Esophagus (tissue), 2 donors: ENCODE results near the gene ANKRD22. TPM values are rescaled to one million over a fixed set of nuclear protein-coding genes. Genes with fewer than 3 reads are reported as not detected.
A peak's percentile ranks its signal among the peaks of the same experiment; 100 is the strongest.
"Not testable (repeated sequence)": the region's sequence is repeated elsewhere in the genome, so short reads cannot be mapped to it uniquely, and the experiment has no call there.

Experiments
- H3K27ac ChIP-seq, 2 donors: one replicate each; pipeline ENCODE4 v1.5.1; 2013; ENCODE audit warnings: low read depth in 2 of 2, mild to moderate bottlenecking in 2 of 2, inconsistent platforms in 1 of 2, low read length in 1 of 2, moderate library complexity in 1 of 2
- H3K27me3 ChIP-seq, 2 donors: one replicate each; pipeline ENCODE4 v1.6.1; 2013; ENCODE audit warnings: low read length in 2 of 2, control low read depth in 1 of 2, mild to moderate bottlenecking in 1 of 2; ENCODE audit not compliant: insufficient read depth in 2 of 2, control insufficient read depth in 1 of 2
- H3K36me3 ChIP-seq, 2 donors: one replicate each; pipeline ENCODE4 v1.6.1; 2013; ENCODE audit warnings: low read length in 1 of 2; ENCODE audit not compliant: control insufficient read depth in 2 of 2, insufficient read depth in 2 of 2
- H3K4me1 ChIP-seq, 2 donors: one replicate each; pipeline ENCODE4 v1.6.1; 2013; ENCODE audit warnings: low read length in 1 of 2; ENCODE audit not compliant: control insufficient read depth in 2 of 2, insufficient read depth in 2 of 2
- H3K4me3 ChIP-seq, 2 donors: one replicate each; pipeline ENCODE4 v1.5.1; 2013; ENCODE audit warnings: low read length in 2 of 2, mild to moderate bottlenecking in 2 of 2, low read depth in 1 of 2, moderate library complexity in 1 of 2
- H3K9me3 ChIP-seq, 2 donors: one replicate each; pipeline ENCODE4 v1.6.1; 2013; ENCODE audit warnings: mild to moderate bottlenecking in 2 of 2, low read depth in 1 of 2, low read length in 1 of 2, moderate library complexity in 1 of 2; ENCODE audit not compliant: control insufficient read depth in 2 of 2, insufficient read depth in 1 of 2
- WGBS, 2 donors: extraction: QIAGEN DNeasy Blood & Tissue Kit; methylation state at CpG; one replicate each; pipeline ENCODE4 v1.1.7; 2013; 5-methylcytosine and 5-hydroxymethylcytosine counted together
- polyA plus RNA-seq, 2 donors: library from polyadenylated mRNA; stranded (reverse); fragments of 200-250 nt; gene quantifications; one replicate each; pipeline ENCODE4 v1.2.3, GENCODE V29; 2013
- donor health status: healthy with polysubstance abuse.
- donor health status: Bipolar disorder and iron deficiency.

ANKRD22 gene
- polyA plus RNA-seq, 2 donors = 31.5 to 46.0 TPM

GRCh38 chr10:88840881-88841280, 10.8 kb downstream of the ANKRD22 start:
- H3K4me1 ChIP-seq = peaks cover 0 to 3% of the 10 kb centered on the region in 2 donors
- no peaks in the 10 kb centered on the region for H3K9me3 ChIP-seq
- 86 to 91% methylated on average over 5 of the region's 5 CpGs for WGBS, 2 donors
- no peak overlapping the region for H3K4me3 ChIP-seq
- H3K27ac ChIP-seq = no peak overlapping the region
- no peaks in the 10 kb centered on the region for H3K36me3 ChIP-seq
- no peaks in the 10 kb centered on the region for H3K27me3 ChIP-seq

GRCh38 chr10:88840104-88840503, 11.5 kb downstream of the ANKRD22 start:
- H3K27me3 ChIP-seq = no peaks in the 10 kb centered on the region
- no peaks in the 10 kb centered on the region for H3K9me3 ChIP-seq
- WGBS, 2 donors = 81 to 90% methylated on average over 3 of the region's 3 CpGs
- H3K4me3 ChIP-seq = no peak overlapping the region
- no peaks in the 10 kb centered on the region for H3K36me3 ChIP-seq
- H3K27ac ChIP-seq = no peak overlapping the region
- peaks cover 0 to 3% of the 10 kb centered on the region in 2 donors for H3K4me1 ChIP-seq

- Histone ChIP-seq H3K27ac (peak overlapping the region in 1 of 2 donors; percentile 13), H3K27me3 (no peaks in the 10 kb centered on the region), H3K9me3 (no peaks in the 10 kb centered on the region), H3K4me3 (no peak overlapping the region), H3K36me3 (no peaks in the 10 kb centered on the region), H3K4me1 (peaks cover 0 to 3% of the 10 kb centered on the region in 2 donors)
- WGBS, 2 donors = 89 to 96% methylated on average over 5 of the region's 5 CpGs
Observed at GRCh38 chr10:88838766-88839350, 12.8 kb downstream of the ANKRD22 start.

GRCh38 chr10:88837632-88838031, 14.0 kb downstream of the ANKRD22 start:
- H3K36me3 ChIP-seq, H3K4me3 ChIP-seq, H3K9me3 ChIP-seq, H3K27ac ChIP-seq, H3K4me1 ChIP-seq, H3K27me3 ChIP-seq: not testable (repeated sequence)

GRCh38 chr10:88835910-88836221, 15.8 kb downstream of the ANKRD22 start:
- H3K36me3 ChIP-seq = no peaks in the 10 kb centered on the region
- H3K27ac ChIP-seq = no peak overlapping the region
- 14 to 21% methylated on average over 2 of the region's 2 CpGs for WGBS, 2 donors
- H3K27me3 ChIP-seq = no peaks in the 10 kb centered on the region
- H3K4me3 ChIP-seq = no peak overlapping the region
- peaks cover 0 to under 1% of the 10 kb centered on the region in 2 donors for H3K4me1 ChIP-seq
- H3K9me3 ChIP-seq = no peaks in the 10 kb centered on the region

- Histone ChIP-seq H3K4me1 (no peaks in the 10 kb centered on the region), H3K36me3 (no peaks in the 10 kb centered on the region), H3K27ac (no peak overlapping the region), H3K27me3 (no peaks in the 10 kb centered on the region), H3K4me3 (no peak overlapping the region), H3K9me3 (no peaks in the 10 kb centered on the region)
- WGBS, 2 donors = 16 to 18% methylated on average over 10 of the region's 10 CpGs
Observed at GRCh38 chr10:88835096-88835909, 16.3 kb downstream of the ANKRD22 start.

- 55% methylated on average over 2 of the region's 2 CpGs for WGBS, 2 donors
Observed at GRCh38 chr10:88833723-88834122, 17.9 kb downstream of the ANKRD22 start.

GRCh38 chr10:88833156-88833555, 18.5 kb downstream of the ANKRD22 start:
- H3K36me3 ChIP-seq = peaks cover 0 to 3% of the 10 kb centered on the region in 2 donors
- H3K27ac ChIP-seq = no peak overlapping the region
- H3K4me1 ChIP-seq = no peaks in the 10 kb centered on the region
- H3K27me3 ChIP-seq = no peaks in the 10 kb centered on the region
- 91 to 94% methylated on average over 2 of the region's 2 CpGs for WGBS, 2 donors
- no peaks in the 10 kb centered on the region for H3K9me3 ChIP-seq
- H3K4me3 ChIP-seq = no peak overlapping the region

More at GRCh38 chr10:88833723-88834122, 17.9 kb downstream of the ANKRD22 start:
- Histone ChIP-seq H3K36me3 (peaks cover 0 to 3% of the 10 kb centered on the region in 2 donors), H3K9me3 (no peaks in the 10 kb centered on the region), H3K4me3 (no peak overlapping the region), H3K27me3 (no peaks in the 10 kb centered on the region), H3K27ac (no peak overlapping the region), H3K4me1 (no peaks in the 10 kb centered on the region)

GRCh38 chr10:88832376-88832775, 19.3 kb downstream of the ANKRD22 start:
- no peaks in the 10 kb centered on the region for H3K4me1 ChIP-seq
- H3K36me3 ChIP-seq = peaks cover 0 to 3% of the 10 kb centered on the region in 2 donors
- H3K9me3 ChIP-seq = no peaks in the 10 kb centered on the region
- no peaks in the 10 kb centered on the region for H3K27me3 ChIP-seq
- H3K27ac ChIP-seq = no peak overlapping the region
- no peak overlapping the region for H3K4me3 ChIP-seq

- WGBS, 2 donors = 39 to 57% methylated on average over 8 of the region's 8 CpGs
- Histone ChIP-seq H3K9me3 (no peaks in the 10 kb centered on the region), H3K4me3 (no peak overlapping the region)
Observed at GRCh38 chr10:88831709-88832108, 19.9 kb downstream of the ANKRD22 start.

More at GRCh38 chr10:88831709-88832108, 19.9 kb downstream of the ANKRD22 start:
- Histone ChIP-seq H3K27me3 (no peaks in the 10 kb centered on the region), H3K27ac (no peak overlapping the region), H3K4me1 (no peaks in the 10 kb centered on the region), H3K36me3 (peaks cover 0 to 3% of the 10 kb centered on the region in 2 donors)
